Measurements from ENCODE around the gene DTYMK.

DTYMK gene

GRCh38 chr2:241724259-241724974 lies 37.8 kb upstream of the DTYMK start:
- no peak for TF ChIP-seq GATA1 (IDR thresholded peaks at IDR 0.05; ENCODE audit: low read depth, low read length)
- no peak for TF ChIP-seq POLR2A (IDR thresholded peaks at IDR 0.05; ENCODE audit: low read length)
- no peak for DNase-seq

GRCh38 chr2:241722896-241723454 lies 36.4 kb upstream of the DTYMK start:
- TF ChIP-seq POLR2A (IDR thresholded peaks at IDR 0.05; ENCODE audit: low read length) (no peak), GATA1 (IDR thresholded peaks at IDR 0.05; ENCODE audit: low read depth, low read length) (no peak)
- DNase-seq, result no peak

GRCh38 chr2:241721852-241722251 lies 35.2 kb upstream of the DTYMK start:
- TF ChIP-seq POLR2A (IDR thresholded peaks at IDR 0.05; ENCODE audit: low read length) (no peak), GATA1 (IDR thresholded peaks at IDR 0.05; ENCODE audit: low read depth, low read length) (no peak)
- no peak for DNase-seq

GRCh38 chr2:241720560-241720959 lies 33.9 kb upstream of the DTYMK start:
- no peak for TF ChIP-seq GATA1 (IDR thresholded peaks at IDR 0.05; ENCODE audit: low read depth, low read length)
- no peak for TF ChIP-seq POLR2A (IDR thresholded peaks at IDR 0.05; ENCODE audit: low read length)
- peak in 1 of 2 experiments; percentile 21 for DNase-seq

GRCh38 chr2:241720099-241720498 lies 33.5 kb upstream of the DTYMK start:
- no peak for DNase-seq
- no peak for TF ChIP-seq POLR2A (IDR thresholded peaks at IDR 0.05; ENCODE audit: low read length)
- no peak for TF ChIP-seq GATA1 (IDR thresholded peaks at IDR 0.05; ENCODE audit: low read depth, low read length)

- no peak for DNase-seq
- TF ChIP-seq POLR2A (IDR thresholded peaks at IDR 0.05; ENCODE audit: low read length) (no peak), GATA1 (IDR thresholded peaks at IDR 0.05; ENCODE audit: low read depth, low read length) (no peak)
Observed at GRCh38 chr2:241719093-241719492, 32.5 kb upstream of the DTYMK start.

GRCh38 chr2:241708879-241709278 lies 22.3 kb upstream of the DTYMK start:
- TF ChIP-seq POLR2A (IDR thresholded peaks at IDR 0.05; ENCODE audit: low read length) (no peak), GATA1 (IDR thresholded peaks at IDR 0.05; ENCODE audit: low read depth, low read length) (no peak)
- no peak for DNase-seq

GRCh38 chr2:241706537-241706936 lies 19.9 kb upstream of the DTYMK start:
- TF ChIP-seq POLR2A (IDR thresholded peaks at IDR 0.05; ENCODE audit: low read length), result no peak
- TF ChIP-seq GATA1 (IDR thresholded peaks at IDR 0.05; ENCODE audit: low read depth, low read length), result no peak
- peak; percentile 44 to 56 for DNase-seq

GRCh38 chr2:241703032-241703604 lies 16.5 kb upstream of the DTYMK start:
- DNase-seq, result no peak
- TF ChIP-seq POLR2A (IDR thresholded peaks at IDR 0.05; ENCODE audit: low read length) (no peak), GATA1 (IDR thresholded peaks at IDR 0.05; ENCODE audit: low read depth, low read length) (no peak)

- peak; percentile 93 to 95 for DNase-seq
- TF ChIP-seq GATA1 (IDR thresholded peaks at IDR 0.05; ENCODE audit: low read depth, low read length) (no peak), POLR2A (IDR thresholded peaks at IDR 0.05; ENCODE audit: low read length) (no peak)
Observed at GRCh38 chr2:241702155-241703031, 15.8 kb upstream of the DTYMK start.

GRCh38 chr2:241701399-241702154 lies 15.0 kb upstream of the DTYMK start, which contains the start of gene ING5:
Gene ING5 (plus strand): TSS chr2:241702039. CDS start chr2:241702066, 27 bp downstream.
- TF ChIP-seq GATA1 (IDR thresholded peaks at IDR 0.05; ENCODE audit: low read depth, low read length), result no peak
- peak; percentile 90 for TF ChIP-seq POLR2A (IDR thresholded peaks at IDR 0.05; ENCODE audit: low read length)
- DNase-seq, result peak; percentile 96 to 99

GRCh38 chr2:241701149-241701398 lies 14.5 kb upstream of the DTYMK start:
- TF ChIP-seq POLR2A (IDR thresholded peaks at IDR 0.05; ENCODE audit: low read length) (no peak), GATA1 (IDR thresholded peaks at IDR 0.05; ENCODE audit: low read depth, low read length) (no peak)
- DNase-seq, result no peak

- TF ChIP-seq GATA1 (IDR thresholded peaks at IDR 0.05; ENCODE audit: low read depth, low read length), result no peak
- no peak for TF ChIP-seq POLR2A (IDR thresholded peaks at IDR 0.05; ENCODE audit: low read length)
- no peak for DNase-seq
Observed at GRCh38 chr2:241695651-241696050, 9.0 kb upstream of the DTYMK start.
